SK-MEL-5 (cell line): Measurements from ENCODE around the gene NUP93. TPM values are rescaled to one million over a fixed set of nuclear protein-coding genes. Genes with fewer than 3 reads are reported as not detected.
A peak's percentile ranks its signal among the peaks of the same experiment; 100 is the strongest.
"Not testable (repeated sequence)": the region's sequence is repeated elsewhere in the genome, so short reads cannot be mapped to it uniquely, and the experiment has no call there.

ENCODE experiments used
- DNase-seq: peaks from one replicate; pipeline ENCODE4 v3.0.0-alpha.2; 2016; ENCODE audit warnings: low read depth, low spot score
- in situ Hi-C: cut with HindIII; loops from 2 replicates; pipeline ENCODE4 v1.10.0; 2016; ENCODE audit warnings: low sequenced_read_pairs, high pct_unique_total_duplicates, low pct_unique_long_range_greater_than_20kb
- total RNA-seq: library from RNA; depleted of rRNA; stranded (reverse); fragments of >200 nt; shearing (Covaris generic); gene quantifications from 2 replicates; pipeline ENCODE4 v1.2.3, GENCODE V29; 2014

NUP93 gene
- total RNA-seq, 1 experiment from 2014 or later = 132 TPM

DNA sequence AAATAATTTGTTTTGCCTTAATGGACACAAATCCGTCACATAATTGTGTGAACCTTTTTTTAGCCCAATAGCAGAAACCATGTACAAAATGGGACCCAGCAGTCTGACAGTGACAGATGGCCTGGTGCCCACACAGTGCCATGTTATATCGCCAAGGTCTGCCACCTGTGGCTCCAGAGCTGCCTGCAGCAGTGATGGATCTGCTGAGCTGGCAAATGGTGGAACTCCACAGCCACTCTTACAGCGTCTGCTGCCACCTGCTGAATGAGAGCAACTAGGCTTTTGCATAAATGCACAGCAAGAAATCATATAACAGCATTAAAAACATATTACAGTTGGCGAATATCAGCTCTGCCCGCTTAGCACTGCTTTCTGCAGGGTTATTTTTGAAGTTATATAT is 59.4 kb downstream of the NUP93 start:
- in situ Hi-C loops = no loop called here
- peak; percentile 82 for DNase-seq

- in situ Hi-C loops = no loop called here
- peak; percentile 44 for DNase-seq
Measured at GRCh38 chr16:56792967-56793366, 63.0 kb downstream of the NUP93 start.

- DNase-seq = peak; percentile 61
Measured at GRCh38 chr16:56793492-56793891, 63.6 kb downstream of the NUP93 start.

DNA sequence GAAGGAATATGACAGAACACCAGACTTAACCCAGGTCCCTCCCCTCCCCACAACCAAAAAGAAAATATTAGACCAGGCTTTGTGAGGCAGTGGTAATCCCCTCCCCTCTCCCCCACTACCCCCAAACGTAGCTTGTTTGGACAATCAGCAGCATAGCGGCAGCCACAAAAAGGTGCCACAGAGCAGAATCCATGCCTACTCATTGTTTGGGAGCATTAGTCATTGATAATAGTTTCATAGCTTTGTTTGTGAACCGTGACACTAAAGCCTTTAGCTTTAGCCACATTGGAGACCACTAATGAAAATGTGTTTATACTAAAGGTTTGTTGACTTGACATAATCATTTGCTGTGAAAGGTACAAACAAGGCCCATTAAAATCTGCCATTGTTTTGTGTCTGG is 65.1 kb downstream of the NUP93 start:
- no peak for DNase-seq
- in situ Hi-C loops = no loop called here

More at GRCh38 chr16:56793492-56793891, 63.6 kb downstream of the NUP93 start:
- in situ Hi-C loops = no loop called here

GRCh38 chr16:56797038-56797437 is 67.1 kb downstream of the NUP93 start:
- in situ Hi-C loops, DNase-seq: not testable (repeated sequence)

- no peak for DNase-seq
- in situ Hi-C loops = no loop called here
Measured at GRCh38 chr16:56797861-56798260, 67.9 kb downstream of the NUP93 start.

GRCh38 chr16:56798955-56799354 is 69.0 kb downstream of the NUP93 start:
- in situ Hi-C loops = no loop called here
- DNase-seq = no peak

GRCh38 chr16:56800355-56800754 is 70.4 kb downstream of the NUP93 start:
- in situ Hi-C loops = no loop called here
- DNase-seq = no peak

- DNase-seq = no peak
- in situ Hi-C loops = no loop called here
Measured at GRCh38 chr16:56801762-56802161, 71.8 kb downstream of the NUP93 start.

DNA sequence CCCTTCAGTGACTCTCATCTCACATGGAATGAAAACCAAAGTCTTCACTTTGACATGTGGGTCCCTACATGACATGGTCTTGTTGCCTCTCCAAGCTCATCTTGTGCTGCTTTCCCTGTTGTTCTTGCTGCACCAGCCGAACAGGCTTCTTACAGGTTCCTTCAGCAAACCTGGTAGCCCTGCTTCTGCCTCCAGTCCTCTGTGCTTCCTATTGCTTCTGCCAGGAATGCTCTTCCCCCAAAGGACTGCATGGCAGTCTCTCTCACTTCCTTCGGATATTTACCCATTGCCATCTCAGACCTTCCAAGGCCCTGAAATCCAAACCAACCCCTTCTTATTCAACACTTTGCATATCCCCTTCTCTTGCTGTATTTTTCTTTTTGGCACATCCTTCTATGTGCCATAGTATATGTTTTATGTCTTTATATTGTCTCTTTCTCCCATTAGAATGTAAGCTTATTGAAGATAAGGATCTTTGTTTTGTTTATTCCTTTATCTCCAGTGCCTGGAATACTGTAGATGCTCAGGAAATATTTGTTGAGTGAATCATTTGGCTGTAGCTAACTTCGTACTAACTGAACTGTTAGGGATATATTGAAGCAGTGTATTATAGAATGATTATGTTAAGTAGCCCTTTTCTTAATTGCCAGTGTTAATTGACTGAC is 77.2 kb downstream of the NUP93 start:
- no peak for DNase-seq

DNA sequence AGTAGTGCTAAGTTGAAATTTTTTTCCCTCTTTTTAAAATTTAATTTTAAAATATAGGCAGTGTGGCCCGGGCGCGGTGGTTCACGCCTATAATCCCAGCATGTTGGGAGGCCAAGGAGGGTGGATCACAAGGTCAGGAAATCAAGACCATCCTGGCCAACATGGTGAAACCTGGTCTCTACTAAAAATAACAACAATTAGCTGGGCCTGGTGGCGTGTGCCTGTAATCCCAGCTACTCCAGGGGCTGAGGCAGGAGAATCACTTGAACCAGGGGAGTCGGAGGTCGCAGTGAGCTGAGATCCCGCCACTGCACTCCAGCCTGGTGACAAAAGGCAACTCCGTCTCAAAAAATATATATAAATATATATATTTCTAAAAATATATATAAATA is 77.7 kb downstream of the NUP93 start:
- DNase-seq, in situ Hi-C loops: not testable (repeated sequence)

More for the DNA sequence above, 77.2 kb downstream of the NUP93 start:
- in situ Hi-C loops = no loop called here

DNA sequence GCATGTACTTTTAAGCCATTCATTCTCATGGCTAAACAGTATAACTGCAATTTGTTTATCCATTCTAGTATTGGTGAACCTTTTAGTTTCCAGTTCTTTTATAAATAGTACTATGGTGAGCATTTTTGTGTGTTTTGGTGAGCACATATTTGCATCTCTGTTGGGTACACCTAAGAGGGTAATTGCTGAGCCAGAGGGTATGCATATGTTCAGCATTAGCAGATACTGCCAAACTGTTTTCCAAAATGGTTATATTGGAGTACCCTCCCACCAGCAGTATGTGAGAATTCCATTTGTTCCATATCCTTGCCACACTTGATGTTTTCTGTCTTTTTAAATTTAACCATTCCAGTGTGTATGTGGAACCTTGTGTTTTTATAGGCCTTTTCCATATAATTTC is 81.0 kb downstream of the NUP93 start:
- DNase-seq = no peak
- in situ Hi-C loops = no loop called here

DNA sequence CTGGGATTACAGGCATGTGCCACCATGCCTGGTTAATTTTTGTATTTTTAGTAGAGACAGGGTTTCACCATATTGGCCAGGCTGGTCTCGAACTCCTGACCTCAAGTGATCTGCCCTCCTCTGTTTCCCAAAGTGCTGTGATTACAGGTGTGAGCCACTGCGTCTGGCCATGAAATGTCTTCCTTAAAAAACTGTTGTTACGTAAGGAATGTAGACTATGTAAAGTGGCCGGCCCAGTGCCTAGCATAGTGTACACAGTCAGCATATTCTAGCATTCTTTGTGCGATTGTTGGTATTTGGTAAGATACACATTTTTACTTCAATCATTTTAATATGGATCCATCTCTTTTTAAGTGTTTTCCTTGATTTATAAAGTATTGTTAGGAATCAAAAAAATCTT is 81.7 kb downstream of the NUP93 start:
- DNase-seq, in situ Hi-C loops: not testable (repeated sequence)

DNA sequence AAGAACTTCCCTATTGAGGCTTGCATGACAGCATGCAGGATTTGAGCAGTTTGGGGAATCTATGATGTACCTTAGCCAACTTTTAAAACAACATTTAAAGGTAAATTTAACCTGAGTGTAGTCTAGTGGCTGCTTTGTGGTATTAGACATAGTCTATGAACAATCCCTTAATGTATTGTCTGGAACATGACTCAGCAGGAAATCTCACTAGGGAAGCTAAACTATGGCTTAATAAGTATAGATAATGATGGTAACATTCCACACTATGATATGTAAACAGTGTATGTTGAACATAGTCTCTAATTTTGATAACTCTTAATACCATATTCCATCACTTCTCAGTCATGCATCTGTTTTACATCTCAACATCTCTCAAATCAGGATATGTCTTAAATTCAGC is 83.0 kb downstream of the NUP93 start:
- no peak for DNase-seq

GRCh38 chr16:56814537-56815432 is 84.9 kb downstream of the NUP93 start:
- in situ Hi-C loops = no loop called here
- peak; percentile 37 for DNase-seq

More for the DNA sequence above, 83.0 kb downstream of the NUP93 start:
- in situ Hi-C loops = no loop called here

GRCh38 chr16:56815721-56816120 is 85.8 kb downstream of the NUP93 start:
- in situ Hi-C loops = no loop called here
- DNase-seq = no peak

GRCh38 chr16:56817056-56817455 is 87.1 kb downstream of the NUP93 start:
- in situ Hi-C loops = no loop called here
- DNase-seq = no peak

DNA sequence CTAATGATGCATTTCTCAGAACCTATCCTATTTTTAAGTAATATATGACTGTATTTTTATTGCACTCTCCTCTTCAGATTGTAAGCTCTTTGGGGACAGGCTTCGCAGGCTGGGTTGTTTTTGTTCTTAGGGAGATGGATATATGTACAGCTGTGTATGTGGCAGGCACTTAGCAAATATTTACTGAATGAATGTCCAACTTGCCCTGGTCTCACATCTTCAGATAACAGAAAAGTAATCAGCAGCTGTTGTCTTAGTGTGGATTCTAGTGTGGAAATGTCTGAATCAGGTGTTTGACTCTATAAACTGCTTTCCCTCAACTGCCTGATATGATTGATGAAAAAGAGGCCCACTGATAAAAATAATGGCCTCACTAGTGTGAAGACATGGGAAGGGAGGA is 88.0 kb downstream of the NUP93 start:
- no peak for DNase-seq
- in situ Hi-C loops = no loop called here
